SH-SY5Y (cell line): Measurements from ENCODE around the gene HPN.

ENCODE experiments used
- GATA2 ChIP-seq: IDR thresholded peaks from 2 replicates; pipeline ENCODE4 v1.6.1; 2011; ENCODE audit warnings: mild to moderate bottlenecking, low read depth, low read length
- GATA3 ChIP-seq: IDR thresholded peaks from 2 replicates; pipeline ENCODE4 v1.6.1; 2011; ENCODE audit warnings: low read depth, mild to moderate bottlenecking, low read length, moderate library complexity

DNA sequence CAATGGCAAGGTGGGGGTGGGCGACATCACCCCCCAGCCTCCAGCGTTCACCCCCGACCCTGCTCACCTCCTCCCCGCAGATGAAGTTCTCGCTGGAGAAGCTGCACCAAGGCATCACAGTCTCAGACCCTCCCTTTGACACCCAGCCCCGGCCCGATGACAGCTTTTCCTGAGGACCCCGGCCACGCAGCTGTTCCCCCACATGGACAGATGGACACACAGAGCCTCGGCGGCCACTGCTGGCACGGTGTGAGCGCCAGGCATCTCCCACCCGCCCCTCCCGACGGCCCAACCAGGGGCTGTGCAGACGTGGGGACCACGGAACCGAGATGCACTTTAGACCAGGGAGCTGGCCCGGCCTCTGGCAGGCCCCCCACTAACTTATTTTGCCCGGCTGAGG is 15.6 kb upstream of the HPN start:
- TF ChIP-seq GATA2 (no peak), GATA3 (no peak)
